Natural killer cell (primary cell): ENCODE results near the gene KDM7A. TPM values are rescaled to one million over a fixed set of nuclear protein-coding genes. Genes with fewer than 3 reads are reported as not detected.

Experiments used
- ATAC-seq, 3 donors: fragments of 150-1000 bp in 2 of 3; fragments of 200-7000 bp in 1 of 3; cut with Tn5 transposase; 1 replicate in 1 of 3; 2 replicates in 2 of 3; pipeline ENCODE4 v1.10.0; 2021; ENCODE audit warnings: mild to moderate bottlenecking in 2 of 3, moderate library complexity in 2 of 3
- DNase-seq, 2 donors: peaks; one replicate each; pipeline versions ENCODE4 v3.0.0 to v3.0.0-alpha.2; 2013 to 2021; ENCODE audit warnings: mixed read lengths in 1 of 2
- H3K27ac ChIP-seq: one replicate; pipeline ENCODE4 v1.5.1; 2013; ENCODE audit warnings: mild to moderate bottlenecking, low read length
- H3K27me3 ChIP-seq: one replicate; pipeline ENCODE4 v1.6.1; 2013; ENCODE audit warnings: low read length; ENCODE audit not compliant: control insufficient read depth, insufficient read depth
- H3K36me3 ChIP-seq: one replicate; pipeline ENCODE4 v1.6.1; 2013; ENCODE audit warnings: low read length; ENCODE audit not compliant: control insufficient read depth, insufficient read depth
- H3K4me1 ChIP-seq: one replicate; pipeline ENCODE4 v1.6.1; 2013; ENCODE audit warnings: low read length; ENCODE audit not compliant: control insufficient read depth, insufficient read depth
- H3K4me3 ChIP-seq: one replicate; pipeline ENCODE4 v1.5.1; 2013; ENCODE audit warnings: low read length
- H3K9me3 ChIP-seq: one replicate; pipeline ENCODE4 v1.6.1; 2013; ENCODE audit warnings: low read length; ENCODE audit not compliant: control insufficient read depth, insufficient read depth
- H3K27ac Mint-ChIP-seq, 2 donors: one replicate each; pipeline ENCODE4 v1.8.0; 2022; ENCODE audit warnings: mild to moderate bottlenecking in 2 of 2, mixed read lengths in 2 of 2, moderate library complexity in 1 of 2
- H3K27me3 Mint-ChIP-seq, 2 donors: one replicate each; pipeline ENCODE4 v1.8.0; 2022; ENCODE audit warnings: low read depth in 2 of 2, mixed read lengths in 2 of 2
- H3K36me3 Mint-ChIP-seq: one replicate; pipeline ENCODE4 v1.8.0; 2022; ENCODE audit warnings: mixed read lengths
- H3K4me1 Mint-ChIP-seq, 2 donors: one replicate each; pipeline ENCODE4 v1.8.0; 2022; ENCODE audit warnings: mixed read lengths in 2 of 2
- H3K4me3 Mint-ChIP-seq: one replicate; pipeline ENCODE4 v1.8.0; 2022; ENCODE audit warnings: mild to moderate bottlenecking, moderate library complexity, mixed read lengths
- H3K9me3 Mint-ChIP-seq, 2 donors: one replicate each; pipeline ENCODE4 v1.8.0; 2022; ENCODE audit warnings: mixed read lengths in 2 of 2
- WGBS: methylation state at CpG from one replicate; pipeline ENCODE4 v1.1.7; 2013; ENCODE audit warnings: missing lambda C conversion rate; ENCODE audit not compliant: insufficient coverage; 5-methylcytosine and 5-hydroxymethylcytosine counted together
- intact Hi-C: fragments of 100-400 bp; cut with micrococcal nuclease; formaldehyde crosslinking; loops from one replicate; pipeline ENCODE4 v1.14.2; 2022
- total RNA-seq, 4 donors: library from RNA; stranded (reverse); fragments of 120-200 nt in 1 of 4; gene quantifications; one replicate each; pipeline versions ENCODE4 v1.2.3 to v1.2.4, GENCODE V29; 2013 to 2022
- TF ChIP-seq, protein P1 (sequence below): fragments of 200-600 bp; IDR thresholded peaks from one replicate; pipeline ENCODE4 v1.8.0; 2022; ENCODE audit warnings: antibody characterized with exemption

The KDM7A gene
- total RNA-seq, 3 donors from 2014 or later (not counting 1 experiment from before 2014, with no cell fraction given) = 25.2 to 38.1 (median 36.1) TPM

DNA sequence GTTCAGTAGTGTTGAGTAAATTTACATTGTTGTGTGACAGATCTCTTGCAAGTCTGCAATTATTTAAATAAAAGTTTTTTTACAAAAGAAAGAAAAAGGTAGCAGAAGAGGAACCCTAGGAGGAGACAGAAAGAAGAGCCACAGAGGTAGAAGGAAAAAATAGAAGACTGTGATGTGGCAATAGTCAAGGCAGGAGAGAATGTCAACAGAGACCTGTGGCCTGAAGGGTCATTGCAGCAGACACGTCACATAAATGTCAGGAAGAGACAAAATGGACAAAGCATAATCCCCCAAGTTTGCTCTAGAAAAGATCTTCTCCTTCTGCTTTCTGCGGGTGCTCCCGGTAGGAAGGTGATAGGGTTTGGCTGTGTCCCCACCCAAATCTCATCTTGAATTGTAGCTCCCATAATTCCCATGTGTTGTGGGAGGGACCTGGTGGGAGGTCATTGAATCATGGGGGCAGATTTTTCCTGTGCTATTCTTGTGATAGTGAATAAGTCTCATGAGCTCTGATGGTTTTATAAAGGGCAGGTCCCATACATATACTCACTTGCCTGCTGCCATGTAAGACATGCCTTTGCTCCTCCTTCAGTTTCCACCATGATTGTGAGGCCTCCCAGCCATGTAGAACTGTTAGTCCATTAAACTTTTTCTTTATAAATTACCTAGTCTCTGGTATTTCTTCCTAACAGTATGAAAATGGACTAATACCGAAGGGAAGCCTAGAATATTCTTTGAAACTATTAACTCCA lies 41.1 kb upstream of the KDM7A start:
- no peaks in the 10 kb centered on the region for H3K27me3 ChIP-seq
- H3K4me3 ChIP-seq = no peak overlapping the region
- Mint-ChIP-seq H3K4me1 (peaks cover 21 to 22% of the 10 kb centered on the region in 2 donors), H3K27me3 (no peaks in the 10 kb centered on the region), H3K36me3 (no peaks in the 10 kb centered on the region), H3K9me3 (no peaks in the 10 kb centered on the region), H3K27ac (no peak overlapping the region), H3K4me3 (no peak overlapping the region)
- H3K27ac ChIP-seq = no peak overlapping the region
- ATAC-seq = no peak
- no peaks in the 10 kb centered on the region for H3K36me3 ChIP-seq
- DNase-seq = no peak
- intact Hi-C loops = no loop called here
- peaks cover 17% of the 10 kb centered on the region for H3K4me1 ChIP-seq
- TF ChIP-seq, protein P1, sequence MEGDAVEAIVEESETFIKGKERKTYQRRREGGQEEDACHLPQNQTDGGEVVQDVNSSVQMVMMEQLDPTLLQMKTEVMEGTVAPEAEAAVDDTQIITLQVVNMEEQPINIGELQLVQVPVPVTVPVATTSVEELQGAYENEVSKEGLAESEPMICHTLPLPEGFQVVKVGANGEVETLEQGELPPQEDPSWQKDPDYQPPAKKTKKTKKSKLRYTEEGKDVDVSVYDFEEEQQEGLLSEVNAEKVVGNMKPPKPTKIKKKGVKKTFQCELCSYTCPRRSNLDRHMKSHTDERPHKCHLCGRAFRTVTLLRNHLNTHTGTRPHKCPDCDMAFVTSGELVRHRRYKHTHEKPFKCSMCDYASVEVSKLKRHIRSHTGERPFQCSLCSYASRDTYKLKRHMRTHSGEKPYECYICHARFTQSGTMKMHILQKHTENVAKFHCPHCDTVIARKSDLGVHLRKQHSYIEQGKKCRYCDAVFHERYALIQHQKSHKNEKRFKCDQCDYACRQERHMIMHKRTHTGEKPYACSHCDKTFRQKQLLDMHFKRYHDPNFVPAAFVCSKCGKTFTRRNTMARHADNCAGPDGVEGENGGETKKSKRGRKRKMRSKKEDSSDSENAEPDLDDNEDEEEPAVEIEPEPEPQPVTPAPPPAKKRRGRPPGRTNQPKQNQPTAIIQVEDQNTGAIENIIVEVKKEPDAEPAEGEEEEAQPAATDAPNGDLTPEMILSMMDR = no peak
- WGBS = 100% methylated on average over 2 of the region's 4 CpGs
- no peaks in the 10 kb centered on the region for H3K9me3 ChIP-seq

GRCh38 chr7:140215281-140215680 lies 38.5 kb upstream of the KDM7A start:
- H3K4me1 ChIP-seq = peaks cover 28% of the 10 kb centered on the region
- Mint-ChIP-seq H3K4me3 (peak overlapping the region; percentile 1), H3K9me3 (no peaks in the 10 kb centered on the region), H3K36me3 (no peaks in the 10 kb centered on the region), H3K27me3 (no peaks in the 10 kb centered on the region), H3K27ac (peak overlapping the region in 1 of 2 donors; percentile 7), H3K4me1 (peaks cover 33 to 34% of the 10 kb centered on the region in 2 donors)
- no peak for DNase-seq
- H3K4me3 ChIP-seq = no peak overlapping the region
- TF ChIP-seq, protein P1 = no peak
- 81% methylated on average over 3 of the region's 3 CpGs for WGBS
- no peaks in the 10 kb centered on the region for H3K27me3 ChIP-seq
- no peaks in the 10 kb centered on the region for H3K36me3 ChIP-seq
- intact Hi-C loops = no loop called here
- ATAC-seq = peak; percentile 18 to 63 (median 52)
- no peak overlapping the region for H3K27ac ChIP-seq
- no peaks in the 10 kb centered on the region for H3K9me3 ChIP-seq

DNA sequence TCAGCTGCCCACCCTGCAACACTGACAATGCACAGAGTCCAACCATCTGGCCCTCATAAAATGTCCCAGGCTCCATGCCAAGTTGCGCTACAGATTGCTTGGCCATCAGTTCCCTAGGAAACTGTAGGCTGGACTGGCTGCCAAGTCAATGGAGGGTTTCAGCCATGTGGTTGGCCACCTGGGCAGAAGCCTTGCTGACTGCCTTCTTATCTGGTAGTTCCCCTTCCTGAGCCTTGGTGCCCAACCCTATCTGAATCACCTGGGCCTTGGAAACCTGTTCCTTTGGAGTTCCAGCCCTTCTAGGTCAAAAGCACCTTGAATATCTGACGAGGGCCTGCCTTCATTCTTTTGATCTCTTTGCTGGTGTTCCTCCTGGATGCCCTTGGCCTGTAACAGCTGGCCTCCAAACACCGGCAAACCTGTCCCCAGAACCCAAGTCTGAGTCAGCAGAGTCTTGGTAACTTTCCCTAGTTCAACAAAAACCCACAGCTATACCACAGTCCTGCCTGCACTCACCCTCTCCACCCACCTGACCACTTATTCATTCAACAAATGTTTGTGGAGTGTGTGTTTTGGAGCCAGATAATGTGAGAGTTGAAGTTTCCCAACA lies 37.4 kb upstream of the KDM7A start:
- Mint-ChIP-seq H3K4me3 (no peak overlapping the region), H3K4me1 (peaks cover 40% of the 10 kb centered on the region in 2 donors), H3K27me3 (no peaks in the 10 kb centered on the region), H3K36me3 (no peaks in the 10 kb centered on the region), H3K9me3 (no peaks in the 10 kb centered on the region), H3K27ac (no peak overlapping the region)
- no peaks in the 10 kb centered on the region for H3K36me3 ChIP-seq
- WGBS = 50% methylated on average over 3 of the region's 3 CpGs
- H3K4me1 ChIP-seq = peaks cover 37% of the 10 kb centered on the region
- H3K4me3 ChIP-seq = no peak overlapping the region
- TF ChIP-seq, protein P1 = no peak
- H3K9me3 ChIP-seq = no peaks in the 10 kb centered on the region
- ATAC-seq = no peak
- no peak for DNase-seq
- no peak overlapping the region for H3K27ac ChIP-seq
- no peaks in the 10 kb centered on the region for H3K27me3 ChIP-seq
- intact Hi-C loops = no loop called here
